Endothelial cell of umbilical vein (primary cell): ENCODE data around the gene MPZL3. TPM values are rescaled to one million over a fixed set of nuclear protein-coding genes. Genes with fewer than 3 reads are reported as not detected.
A peak's percentile ranks its signal among the peaks of the same experiment; 100 is the strongest.

ENCODE experiments used
- BruUV-seq: library from RNA; stranded (reverse); fragments of 400-500 nt; replicated peaks from 2 replicates; lab custom pipeline; 2021; lab: Mats Ljungman, UMichigan
- CTCF ChIA-PET: fragments of 300-600, 350-600 bp; sonication (Branson Sonifier 250); formaldehyde crosslinking; loops from one replicate; lab custom pipeline; 2021; ENCODE audit warnings: antibody characterized with exemption, inconsistent platforms; lab: Charles Lee
- POLR2A ChIA-PET: fragments of 300-600, 350-600 bp; sonication (Branson Sonifier 250); formaldehyde crosslinking; loops from one replicate; lab custom pipeline; 2021; ENCODE audit warnings: antibody characterized with exemption, inconsistent platforms; lab: Charles Lee
- DNase-seq: peaks from one replicate; pipeline ENCODE4 v3.0.0-alpha.2; 2011; ENCODE audit warnings: low read depth, low spot score
- FAIRE-seq: peaks from 2 replicates; lab custom pipeline; 2011; peaks lifted over from hg19 to GRCh38; lab: Jason Lieb, UNC
- H2AFZ ChIP-seq: 2 replicates; pipeline ENCODE4 v1.6.0; 2012; ENCODE audit warnings: low read depth, low read length, control low read depth, inconsistent platforms
- H3K27ac ChIP-seq: 2 replicates; pipeline ENCODE4 v1.5.1; 2011; ENCODE audit warnings: low read depth, mild to moderate bottlenecking, control low read depth, low read length, moderate library complexity; ENCODE audit not compliant: insufficient read depth
- H3K27me3 ChIP-seq, 2 experiments: 2 replicates each; pipeline versions ENCODE4 v1.6.0 to v1.6.1; 2011; ENCODE audit warnings: low read length in 2 of 2, mixed read lengths in 1 of 2; ENCODE audit not compliant: control insufficient read depth in 2 of 2, insufficient read depth in 2 of 2
- H3K36me3 ChIP-seq, 2 experiments: 2 replicates in 1 of 2; 3 replicates in 1 of 2; pipeline ENCODE4 v1.5.1; 2011; ENCODE audit warnings: low read length in 2 of 2, mild to moderate bottlenecking in 1 of 2, moderate library complexity in 1 of 2; ENCODE audit not compliant: control insufficient read depth in 2 of 2, insufficient read depth in 2 of 2; ENCODE audit errors: extremely low read depth in 1 of 2
- H3K4me1 ChIP-seq: 3 replicates; pipeline ENCODE4 v1.5.1; 2011; ENCODE audit warnings: mild to moderate bottlenecking, low read length; ENCODE audit not compliant: control insufficient read depth, insufficient read depth; ENCODE audit errors: extremely low read depth
- H3K4me2 ChIP-seq: 2 replicates; pipeline ENCODE4 v1.6.1; 2011; ENCODE audit warnings: low read length, control low read depth, mixed read lengths; ENCODE audit not compliant: insufficient read depth
- H3K4me3 ChIP-seq, 3 experiments: fragments of 200-600 bp in 1 of 3; sonication (generic), shearing (Covaris generic) in 1 of 3; replicated peaks in 1 of 3; 2 replicates each; pipeline ENCODE4 v1.5.1; 2011 to 2016; ENCODE audit warnings: control low read depth in 3 of 3, low read length in 3 of 3, mild to moderate bottlenecking in 2 of 3, inconsistent platforms in 1 of 3, low read depth in 1 of 3, moderate library complexity in 1 of 3; ENCODE audit not compliant: insufficient read depth in 1 of 3
- H3K79me2 ChIP-seq: 2 replicates; pipeline ENCODE4 v1.6.0; 2012; ENCODE audit warnings: low read length, inconsistent platforms; ENCODE audit not compliant: control insufficient read depth, insufficient read depth
- H3K9ac ChIP-seq: replicated peaks from 2 replicates; pipeline ENCODE3; 2011; ENCODE audit warnings: low read length, control low read depth; ENCODE audit not compliant: insufficient read depth; ENCODE audit errors: extremely low read depth
- H3K9me1 ChIP-seq: replicated peaks from 3 replicates; pipeline ENCODE4 v1.6.0; 2011; ENCODE audit warnings: mild to moderate bottlenecking, low read length; ENCODE audit not compliant: control insufficient read depth, insufficient read depth; ENCODE audit errors: extremely low read depth
- H3K9me3 ChIP-seq: replicated peaks from 2 replicates; pipeline ENCODE4 v1.5.1; 2012; ENCODE audit warnings: low read length, inconsistent platforms; ENCODE audit not compliant: control insufficient read depth, insufficient read depth
- H4K20me1 ChIP-seq: replicated peaks from 2 replicates; pipeline ENCODE3; 2011; ENCODE audit warnings: mild to moderate bottlenecking, low read length; ENCODE audit not compliant: control insufficient read depth, insufficient read depth; ENCODE audit errors: extremely low read depth
- EZH2 ChIP-seq: IDR thresholded peaks from 2 replicates; pipeline ENCODE4 v1.6.1; 2012; ENCODE audit warnings: borderline replicate concordance, low read depth, mild to moderate bottlenecking, moderate library complexity, low read length, inconsistent platforms; ENCODE audit not compliant: severe bottlenecking
- FOS ChIP-seq: IDR thresholded peaks from 2 replicates; pipeline ENCODE4 v1.6.1; 2011; ENCODE audit warnings: mild to moderate bottlenecking, low read length, moderate library complexity, borderline replicate concordance; ENCODE audit not compliant: insufficient read depth
- GATA2 ChIP-seq: IDR thresholded peaks from 2 replicates; pipeline ENCODE4 v1.7.0; 2011; ENCODE audit warnings: low read depth, mild to moderate bottlenecking, moderate library complexity, mixed read lengths, low read length; ENCODE audit not compliant: insufficient read length, insufficient read depth
- JUN ChIP-seq: IDR thresholded peaks from 2 replicates; pipeline ENCODE4 v1.6.1; 2011; ENCODE audit warnings: borderline replicate concordance, low read depth; ENCODE audit not compliant: insufficient read length, insufficient read depth
- MAX ChIP-seq: IDR thresholded peaks from 2 replicates; pipeline ENCODE4 v1.6.1; 2011; ENCODE audit not compliant: insufficient read depth, insufficient read length
- MYC ChIP-seq: IDR thresholded peaks from one replicate; pipeline ENCODE4 v1.6.1; 2011; ENCODE audit warnings: mild to moderate bottlenecking, low read depth, low read length
- POLR2A ChIP-seq: IDR thresholded peaks from 2 replicates; pipeline ENCODE4 v1.6.1; 2012; ENCODE audit warnings: low read depth, mild to moderate bottlenecking, control low read depth, low read length
- dilution Hi-C: fragments of 300-500 bp; cut with MboI; formaldehyde crosslinking; loops from one replicate; pipeline ENCODE4 v1.15.0; 2019; ENCODE audit warnings: low sequenced_read_pairs; ENCODE audit not compliant: extremely low pct_ligation_motif_present
- intact Hi-C: fragments of 100-400 bp; cut with micrococcal nuclease; formaldehyde crosslinking; loops from one replicate; pipeline ENCODE4 v1.10.0; 2022
- polyA plus RNA-seq, 4 experiments: library from polyadenylated mRNA; depleted of rRNA in 3 of 4; stranded (reverse) in 3 of 4; unstranded in 1 of 4; fragments of >200 nt; gene quantifications; 2 replicates each; pipeline versions ENCODE4 v1.2.1 to v1.2.3, GENCODE V29; 2011 to 2012; ENCODE audit warnings: missing spikeins in 1 of 4
- total RNA-seq: library from RNA; stranded (reverse); gene quantifications from 2 replicates; pipeline ENCODE4 v1.2.3, GENCODE V29; 2021

Gene MPZL3
- total and polyA plus RNA-seq, 2 donors (not counting 3 experiments of a cell fraction or from before 2014, with no cell fraction given): 2.5 to 7.1 TPM

- H2AFZ ChIP-seq: no peak overlapping the region
- dilution Hi-C loops (no loop called here), intact Hi-C loops (loop anchor here (1.0 to 2.0 kb wide), 3 partner anchors 22 to 58 kb away; partner anchors contain the start of gene MPZL2)
- H3K79me2 ChIP-seq: no peaks in the 10 kb centered on the region
- no TSS peak for BruUV-seq
- H3K9me1 ChIP-seq: no peaks in the 10 kb centered on the region
- DNase-seq (peak; percentile 85), FAIRE-seq (peak; percentile 79)
- no peak for TF ChIP-seq POLR2A
- no peak for TF ChIP-seq FOS
- no peak for TF ChIP-seq GATA2
- TF ChIP-seq MAX: no peak
- TF ChIP-seq MYC: no peak
- TF ChIP-seq EZH2: no peak
- TF ChIP-seq JUN: no peak
- no peaks in the 10 kb centered on the region for H3K9me3 ChIP-seq
- ChIA-PET CTCF (interaction anchor here (4.8 kb wide), 1 partner anchor 8 kb away, joined by 37 read pairs; no protein-coding TSS in a partner anchor), POLR2A (no interaction called here)
- no peaks in the 10 kb centered on the region for H4K20me1 ChIP-seq
- peak overlapping the region; percentile 71 for H3K4me2 ChIP-seq
- peak overlapping the region; percentile 19 for H3K27ac ChIP-seq
- H3K4me1 ChIP-seq: peaks cover 15% of the 10 kb centered on the region
- H3K4me3 ChIP-seq: no peak overlapping the region
- H3K9ac ChIP-seq: no peak overlapping the region
- no peaks in the 10 kb centered on the region for H3K36me3 ChIP-seq
- peaks cover 2 to 7% of the 10 kb centered on the region in 2 experiments for H3K27me3 ChIP-seq
These were observed 45.7 kb downstream of the MPZL3 start for GRCh38 chr11:118206391-118207031.
